Stimulated activated CD4-positive, alpha-beta T cell treated with anti-CD3 and anti-CD28 coated beads, Interleukin-2, amount 100 ng/mL, for 24 hours (primary cell): ENCODE data around the gene TEDC1.

Experiments
- DNase-seq, 2 donors: peaks; one replicate each; pipeline ENCODE4 v3.0.0-alpha.2; 2020

The TEDC1 gene

GRCh38 chr14:105458571-105458970 lies 32.5 kb upstream of the TEDC1 start:
- no peak for DNase-seq

GRCh38 chr14:105460116-105460515 lies 30.9 kb upstream of the TEDC1 start:
- no peak for DNase-seq

GRCh38 chr14:105460616-105461015 lies 30.4 kb upstream of the TEDC1 start:
- DNase-seq, result no peak

DNA sequence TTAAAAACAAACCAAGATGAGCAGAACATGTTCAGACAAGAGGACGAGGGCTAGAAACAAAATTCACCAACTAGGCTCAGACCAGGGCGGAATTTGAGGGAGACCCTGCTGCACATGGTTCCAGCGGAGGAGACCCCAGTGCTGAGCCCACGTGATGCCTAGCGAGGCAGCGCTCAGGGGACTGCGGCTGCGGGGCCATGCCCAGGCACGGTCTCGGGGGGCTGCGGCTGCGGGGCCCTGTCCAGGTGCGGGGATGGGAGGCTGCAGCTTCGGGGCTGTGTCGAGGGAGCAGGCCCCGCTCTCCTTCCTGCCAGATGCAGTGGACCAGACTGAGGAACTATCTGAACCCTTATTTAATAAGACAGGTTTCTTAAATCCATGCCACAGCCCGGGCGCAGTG lies 29.1 kb upstream of the TEDC1 start:
- no peak for DNase-seq

- DNase-seq, result no peak
Observed at GRCh38 chr14:105464501-105464900, 26.5 kb upstream of the TEDC1 start.

GRCh38 chr14:105465209-105466031 lies 25.6 kb upstream of the TEDC1 start:
- no peak for DNase-seq

GRCh38 chr14:105466531-105467248 lies 24.4 kb upstream of the TEDC1 start:
- DNase-seq, result no peak

DNA sequence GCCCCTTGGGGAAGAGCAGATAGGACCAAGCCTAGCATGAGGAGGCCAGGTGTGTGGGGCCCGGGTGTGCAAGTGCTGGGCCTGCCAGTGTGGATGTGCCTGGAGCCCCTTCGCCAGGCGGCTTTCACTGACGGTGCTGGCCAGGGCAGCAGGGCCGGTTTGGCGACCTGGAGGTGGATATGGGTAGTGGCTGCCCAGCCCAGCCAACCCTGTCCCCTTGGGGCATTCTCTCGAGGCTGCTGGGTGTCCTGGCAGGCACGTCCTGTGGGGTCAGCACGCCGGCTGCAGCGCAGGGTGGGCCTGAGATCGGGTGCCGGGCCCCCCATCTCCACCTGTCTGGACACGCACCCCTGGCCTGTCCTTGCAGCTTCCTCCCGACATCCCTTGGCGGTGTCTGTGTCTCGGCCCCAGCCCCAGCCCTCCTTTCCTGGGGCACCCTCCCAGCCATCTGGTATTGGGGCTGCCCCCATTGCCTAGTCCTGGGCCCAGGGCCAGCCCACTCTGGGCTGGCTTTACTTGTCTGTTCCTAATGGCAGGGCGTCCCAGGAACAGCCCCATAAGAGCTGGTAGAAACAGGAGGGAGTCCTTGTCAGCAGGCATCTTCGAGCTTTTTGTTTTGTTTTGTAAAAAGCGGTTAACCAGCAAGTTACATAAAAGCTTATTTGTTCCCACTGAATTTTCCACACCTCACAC lies 23.7 kb upstream of the TEDC1 start:
- DNase-seq, result no peak

DNA sequence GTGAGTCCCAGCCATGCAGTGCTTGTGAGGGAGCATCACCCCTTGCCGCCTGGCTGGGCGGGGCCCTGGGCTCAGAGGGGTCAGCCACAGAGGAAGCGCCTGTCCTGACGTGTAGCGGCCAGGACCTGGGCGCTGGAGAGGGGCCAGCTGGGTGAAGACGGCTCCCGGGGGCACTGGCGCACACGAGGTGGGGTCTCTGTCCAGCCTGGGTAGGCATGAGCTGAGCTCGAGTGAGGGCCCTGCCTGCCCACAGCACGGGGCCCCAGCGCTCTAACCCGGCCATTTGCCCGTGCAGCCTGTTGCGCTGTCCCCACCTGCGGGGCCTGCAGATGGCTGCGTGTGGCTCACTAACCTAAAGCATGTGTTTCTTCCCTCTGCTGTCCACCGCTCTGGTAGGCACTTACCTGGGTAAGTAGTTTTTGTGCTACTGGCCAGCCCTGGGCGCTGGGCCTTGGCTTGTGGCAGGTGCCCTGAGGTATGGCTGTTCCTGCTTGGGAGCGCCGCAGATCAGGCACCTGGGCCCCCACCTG lies 23.0 kb upstream of the TEDC1 start:
- DNase-seq, result no peak

GRCh38 chr14:105468621-105469241 lies 22.3 kb upstream of the TEDC1 start:
- DNase-seq, result no peak

- DNase-seq, result no peak
Observed at GRCh38 chr14:105469456-105470349, 21.3 kb upstream of the TEDC1 start.

- DNase-seq, result no peak
Observed at GRCh38 chr14:105470350-105471296, 20.4 kb upstream of the TEDC1 start.

DNA sequence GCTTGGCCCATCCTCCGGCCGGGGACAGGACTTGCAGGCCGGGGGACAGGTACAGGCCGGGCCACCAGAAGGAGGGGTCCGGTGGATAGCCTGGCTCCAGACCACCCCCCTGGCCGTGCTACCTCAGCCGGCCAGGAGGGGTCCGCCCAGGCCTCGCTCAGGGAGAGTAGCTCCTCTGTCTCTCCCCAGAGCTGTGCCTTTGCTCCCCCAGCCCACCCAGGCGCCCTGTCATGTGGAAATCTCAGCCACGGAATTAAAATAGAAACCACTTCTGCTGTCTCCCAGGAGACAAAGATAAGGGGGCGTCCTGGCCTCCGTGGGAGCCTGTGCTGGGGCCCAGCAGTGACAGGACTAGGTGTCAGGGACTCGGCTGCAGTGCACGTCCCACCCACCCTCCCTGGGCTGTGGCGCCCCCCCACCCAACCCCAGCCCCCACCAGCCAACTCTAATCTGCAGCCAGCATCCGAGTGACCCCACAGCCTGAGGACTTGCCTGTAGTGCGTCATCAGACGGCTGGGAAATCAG lies 19.7 kb upstream of the TEDC1 start:
- no peak for DNase-seq

GRCh38 chr14:105471823-105472485 lies 19.1 kb upstream of the TEDC1 start:
- no peak for DNase-seq

GRCh38 chr14:105472486-105472991 lies 18.5 kb upstream of the TEDC1 start:
- DNase-seq, result no peak

- DNase-seq, result no peak
Observed at GRCh38 chr14:105473033-105473676, 17.9 kb upstream of the TEDC1 start.

- peak; percentile 69 to 72 for DNase-seq
Observed at GRCh38 chr14:105473677-105474482, 17.2 kb upstream of the TEDC1 start.
